HG03108 (cell line): ENCODE data around the gene MRPL41.
"Not testable (repeated sequence)": the region's sequence is repeated elsewhere in the genome, so short reads cannot be mapped to it uniquely, and the experiment has no call there.

Source experiments
- ATAC-seq: cut with Tn5 transposase; IDR thresholded peaks from one replicate; pipeline ENCODE4 v1.9.1; 2021; ENCODE audit warnings: moderate library complexity; ENCODE audit not compliant: unreplicated experiment

The MRPL41 gene

GRCh38 chr9:137551264-137552021 is at the start of gene MRPL41:
TSS of gene MRPL41 (plus strand) at chr9:137551879. CDS start at chr9:137552082, 203 bp downstream.
- ATAC-seq, result peak; percentile 79

GRCh38 chr9:137502008-137502911 is 49.4 kb upstream of the MRPL41 start:
- ATAC-seq, result no peak

GRCh38 chr9:137504432-137504777 is 47.3 kb upstream of the MRPL41 start:
- no peak for ATAC-seq

- ATAC-seq, result no peak
Measured at GRCh38 chr9:137505421-137506140, 46.1 kb upstream of the MRPL41 start.

- no peak for ATAC-seq
Measured at GRCh38 chr9:137506274-137506673, 45.4 kb upstream of the MRPL41 start.

GRCh38 chr9:137506702-137507171 is 44.9 kb upstream of the MRPL41 start:
- ATAC-seq, result no peak

GRCh38 chr9:137509198-137509597 is 42.5 kb upstream of the MRPL41 start:
- ATAC-seq, result no peak

- not testable (repeated sequence) for ATAC-seq
Measured at GRCh38 chr9:137511126-137511525, 40.6 kb upstream of the MRPL41 start.

GRCh38 chr9:137511758-137512463 is 39.8 kb upstream of the MRPL41 start:
- no peak for ATAC-seq

GRCh38 chr9:137513136-137513535 is 38.5 kb upstream of the MRPL41 start:
- not testable (repeated sequence) for ATAC-seq

GRCh38 chr9:137513801-137514570 is 37.7 kb upstream of the MRPL41 start:
- ATAC-seq, result not testable (repeated sequence)

GRCh38 chr9:137514691-137515337 is 36.9 kb upstream of the MRPL41 start:
- no peak for ATAC-seq

GRCh38 chr9:137515338-137515724 is 36.3 kb upstream of the MRPL41 start:
- no peak for ATAC-seq

GRCh38 chr9:137516144-137516917 is 35.3 kb upstream of the MRPL41 start:
- ATAC-seq, result no peak

GRCh38 chr9:137518661-137519459 is 32.8 kb upstream of the MRPL41 start:
- not testable (repeated sequence) for ATAC-seq

- ATAC-seq, result no peak
Measured at GRCh38 chr9:137519553-137519952, 32.1 kb upstream of the MRPL41 start.

- ATAC-seq, result no peak
Measured at GRCh38 chr9:137520614-137521404, 30.9 kb upstream of the MRPL41 start.
